ENCODE measurements around the gene MAU2. TPM values are rescaled to one million over a fixed set of nuclear protein-coding genes. Genes with fewer than 3 reads are reported as not detected.
"Not testable (repeated sequence)": the region's sequence is repeated elsewhere in the genome, so short reads cannot be mapped to it uniquely, and the experiment has no call there.

MAU2 gene
- polyA plus RNA-seq, 2 donors = 19.6 to 35.6 TPM

GRCh38 chr19:19342086-19343015 is 21.7 kb downstream of the MAU2 start:
- H3K27me3 ChIP-seq (ENCODE audit: control insufficient read depth in 1 of 2, insufficient read depth in 2 of 2, low read length in 2 of 2) = no peaks in the 10 kb centered on the region
- 54 to 58% methylated on average over 28 of the region's 28 CpGs for WGBS, 2 donors
- H3K4me3 ChIP-seq (ENCODE audit: low read depth in 1 of 2, low read length in 2 of 2) = no peak overlapping the region
- H3K36me3 ChIP-seq (ENCODE audit: control insufficient read depth in 2 of 2, insufficient read depth in 2 of 2, low read length in 1 of 2) = peaks cover 39 to 70% of the 10 kb centered on the region in 2 donors
- H3K9me3 ChIP-seq (ENCODE audit: control insufficient read depth in 2 of 2, insufficient read depth in 1 of 2, low read depth in 1 of 2, low read length in 1 of 2) = no peaks in the 10 kb centered on the region
- H3K27ac ChIP-seq (ENCODE audit: low read depth in 2 of 2, low read length in 1 of 2) = no peak overlapping the region
- peaks cover 3 to 12% of the 10 kb centered on the region in 2 donors for H3K4me1 ChIP-seq (ENCODE audit: control insufficient read depth in 2 of 2, insufficient read depth in 2 of 2, low read length in 1 of 2)

DNA sequence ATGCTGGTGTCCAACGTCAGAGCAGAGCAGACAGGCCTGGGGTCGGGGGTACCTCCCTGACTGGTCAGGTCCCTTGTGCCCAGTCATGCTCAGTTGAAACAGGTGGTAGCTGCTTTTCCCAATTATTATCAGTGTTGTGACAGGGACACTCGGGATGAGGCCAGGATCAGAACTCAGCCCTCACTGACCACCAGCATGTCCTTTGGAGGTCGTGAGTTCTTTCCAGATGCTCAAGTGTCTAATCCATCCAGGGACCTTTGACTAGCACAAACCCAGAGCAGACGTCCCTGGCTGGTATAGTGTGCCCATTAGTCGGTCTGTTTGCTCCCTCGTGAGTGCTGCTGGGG is 22.4 kb downstream of the MAU2 start:
- 66 to 67% methylated on average over 7 of the region's 7 CpGs for WGBS, 2 donors

GRCh38 chr19:19343762-19344161 is 23.1 kb downstream of the MAU2 start:
- H3K4me1 ChIP-seq (ENCODE audit: control insufficient read depth in 2 of 2, insufficient read depth in 2 of 2, low read length in 1 of 2) = peaks cover 0 to 5% of the 10 kb centered on the region in 2 donors
- no peak overlapping the region for H3K27ac ChIP-seq (ENCODE audit: low read depth in 2 of 2, low read length in 1 of 2)
- no peak overlapping the region for H3K4me3 ChIP-seq (ENCODE audit: low read depth in 1 of 2, low read length in 2 of 2)
- peaks cover 33 to 75% of the 10 kb centered on the region in 2 donors for H3K36me3 ChIP-seq (ENCODE audit: control insufficient read depth in 2 of 2, insufficient read depth in 2 of 2, low read length in 1 of 2)
- H3K9me3 ChIP-seq (ENCODE audit: control insufficient read depth in 2 of 2, insufficient read depth in 1 of 2, low read depth in 1 of 2, low read length in 1 of 2) = no peaks in the 10 kb centered on the region
- 89 to 92% methylated on average over 14 of the region's 14 CpGs for WGBS, 2 donors
- H3K27me3 ChIP-seq (ENCODE audit: control insufficient read depth in 1 of 2, insufficient read depth in 2 of 2, low read length in 2 of 2) = no peaks in the 10 kb centered on the region

More for the DNA sequence above, 22.4 kb downstream of the MAU2 start:
- Histone ChIP-seq H3K36me3 (ENCODE audit: control insufficient read depth in 2 of 2, insufficient read depth in 2 of 2, low read length in 1 of 2) (peaks cover 37 to 74% of the 10 kb centered on the region in 2 donors), H3K27me3 (ENCODE audit: control insufficient read depth in 1 of 2, insufficient read depth in 2 of 2, low read length in 2 of 2) (no peaks in the 10 kb centered on the region), H3K4me3 (ENCODE audit: low read depth in 1 of 2, low read length in 2 of 2) (no peak overlapping the region), H3K27ac (ENCODE audit: low read depth in 2 of 2, low read length in 1 of 2) (no peak overlapping the region), H3K4me1 (ENCODE audit: control insufficient read depth in 2 of 2, insufficient read depth in 2 of 2, low read length in 1 of 2) (peaks cover 3 to 10% of the 10 kb centered on the region in 2 donors), H3K9me3 (ENCODE audit: control insufficient read depth in 2 of 2, insufficient read depth in 1 of 2, low read depth in 1 of 2, low read length in 1 of 2) (no peaks in the 10 kb centered on the region)

GRCh38 chr19:19345232-19345631 is 24.6 kb downstream of the MAU2 start:
- H3K27ac ChIP-seq (ENCODE audit: low read depth in 2 of 2, low read length in 1 of 2) = no peak overlapping the region
- H3K9me3 ChIP-seq (ENCODE audit: control insufficient read depth in 2 of 2, insufficient read depth in 1 of 2, low read depth in 1 of 2, low read length in 1 of 2) = no peaks in the 10 kb centered on the region
- H3K4me3 ChIP-seq (ENCODE audit: low read depth in 1 of 2, low read length in 2 of 2) = no peak overlapping the region
- peaks cover 0 to 4% of the 10 kb centered on the region in 2 donors for H3K4me1 ChIP-seq (ENCODE audit: control insufficient read depth in 2 of 2, insufficient read depth in 2 of 2, low read length in 1 of 2)
- H3K36me3 ChIP-seq (ENCODE audit: control insufficient read depth in 2 of 2, insufficient read depth in 2 of 2, low read length in 1 of 2) = peaks cover 40 to 83% of the 10 kb centered on the region in 2 donors
- no peaks in the 10 kb centered on the region for H3K27me3 ChIP-seq (ENCODE audit: control insufficient read depth in 1 of 2, insufficient read depth in 2 of 2, low read length in 2 of 2)
- WGBS, 2 donors = 78 to 81% methylated on average over 21 of the region's 21 CpGs

DNA sequence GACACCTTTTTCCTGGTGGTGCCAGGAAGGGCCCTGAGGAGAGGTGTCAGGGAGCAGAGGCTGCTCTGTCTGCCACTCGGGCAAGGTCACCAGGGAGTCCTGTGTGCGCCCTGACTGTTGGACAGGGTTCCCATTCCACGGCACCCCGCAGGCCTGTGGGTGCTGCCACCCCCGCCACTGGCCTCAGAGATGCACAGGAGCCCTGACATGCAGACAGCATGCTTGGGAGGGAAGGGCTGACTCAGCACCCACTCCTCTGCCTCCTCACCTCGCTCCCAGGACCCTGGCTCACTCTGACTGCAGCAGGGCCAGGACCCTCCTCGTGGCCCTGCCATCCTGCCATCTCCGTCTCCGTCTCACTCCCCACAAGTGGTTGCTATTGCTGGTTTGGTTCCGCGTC is 25.3 kb downstream of the MAU2 start:
- no peak overlapping the region for H3K4me3 ChIP-seq (ENCODE audit: low read depth in 1 of 2, low read length in 2 of 2)
- H3K36me3 ChIP-seq (ENCODE audit: control insufficient read depth in 2 of 2, insufficient read depth in 2 of 2, low read length in 1 of 2) = peaks cover 38 to 79% of the 10 kb centered on the region in 2 donors
- 92 to 94% methylated on average over 11 of the region's 11 CpGs for whole genome bisulfite sequencing, 2 donors
- no peaks in the 10 kb centered on the region for H3K9me3 ChIP-seq (ENCODE audit: control insufficient read depth in 2 of 2, insufficient read depth in 1 of 2, low read depth in 1 of 2, low read length in 1 of 2)
- H3K27ac ChIP-seq (ENCODE audit: low read depth in 2 of 2, low read length in 1 of 2) = no peak overlapping the region
- no peaks in the 10 kb centered on the region for H3K27me3 ChIP-seq (ENCODE audit: control insufficient read depth in 1 of 2, insufficient read depth in 2 of 2, low read length in 2 of 2)
- peaks cover 0 to 4% of the 10 kb centered on the region in 2 donors for H3K4me1 ChIP-seq (ENCODE audit: control insufficient read depth in 2 of 2, insufficient read depth in 2 of 2, low read length in 1 of 2)

DNA sequence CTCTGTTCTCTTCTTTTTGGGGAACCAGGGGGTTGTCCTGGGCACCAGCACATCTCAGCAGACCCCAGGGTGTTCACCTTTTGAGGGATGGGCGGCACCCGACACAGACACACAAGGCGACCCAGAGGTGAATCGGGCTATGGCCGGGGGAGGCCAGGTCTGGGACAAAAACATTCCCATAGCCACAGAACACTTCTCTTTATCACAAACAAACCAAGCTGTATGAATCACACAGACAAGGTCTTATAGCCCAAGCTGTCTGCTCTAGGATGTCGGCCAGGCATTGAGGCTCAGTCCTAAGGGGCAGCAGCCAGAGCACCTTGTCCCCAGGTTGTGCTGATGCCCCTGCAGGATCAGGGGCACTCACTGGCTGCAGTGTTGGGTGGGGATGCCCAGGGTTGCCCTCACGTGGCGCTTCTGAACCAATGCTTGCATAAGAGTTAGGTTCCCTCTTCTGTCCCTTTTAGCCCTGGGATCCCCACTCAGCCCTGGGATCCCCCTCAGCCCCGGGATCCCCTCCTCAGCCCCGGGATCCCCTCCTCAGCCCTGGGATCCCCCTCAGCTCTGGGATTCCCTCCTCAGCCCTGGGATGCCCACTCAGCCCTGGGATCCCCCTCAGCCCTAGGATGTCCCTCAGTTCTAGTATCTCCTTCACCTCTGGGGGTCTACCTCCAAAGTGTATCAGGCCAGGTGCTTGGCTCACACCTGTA is 26.9 kb downstream of the MAU2 start:
- Histone ChIP-seq H3K36me3 (ENCODE audit: control insufficient read depth in 2 of 2, insufficient read depth in 2 of 2, low read length in 1 of 2) (peaks cover 33 to 72% of the 10 kb centered on the region in 2 donors), H3K4me3 (ENCODE audit: low read depth in 1 of 2, low read length in 2 of 2) (no peak overlapping the region), H3K4me1 (ENCODE audit: control insufficient read depth in 2 of 2, insufficient read depth in 2 of 2, low read length in 1 of 2) (peaks cover 0 to 4% of the 10 kb centered on the region in 2 donors), H3K9me3 (ENCODE audit: control insufficient read depth in 2 of 2, insufficient read depth in 1 of 2, low read depth in 1 of 2, low read length in 1 of 2) (no peaks in the 10 kb centered on the region), H3K27ac (ENCODE audit: low read depth in 2 of 2, low read length in 1 of 2) (no peak overlapping the region), H3K27me3 (ENCODE audit: control insufficient read depth in 1 of 2, insufficient read depth in 2 of 2, low read length in 2 of 2) (no peaks in the 10 kb centered on the region)
- WGBS, 2 donors = 90 to 93% methylated on average over 10 of the region's 10 CpGs

DNA sequence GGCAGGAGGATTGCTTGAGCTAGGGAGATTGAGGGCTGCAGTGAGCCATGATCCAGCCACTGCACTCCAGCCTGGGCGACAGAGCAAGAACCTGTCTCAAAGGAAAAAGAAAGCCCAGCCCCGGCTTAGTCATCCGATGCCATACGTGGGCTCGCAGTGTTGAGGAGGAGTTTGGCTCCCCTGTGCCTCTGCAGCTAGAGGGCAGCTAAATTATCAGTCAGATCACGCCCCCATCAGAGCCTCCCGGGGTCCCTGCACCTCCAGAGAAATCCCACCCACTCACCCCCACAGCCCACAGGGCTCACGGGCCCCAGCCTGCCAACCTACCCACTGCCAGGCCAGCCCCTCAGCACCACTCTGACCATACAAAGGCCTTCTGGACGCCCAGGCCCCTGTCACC is 27.6 kb downstream of the MAU2 start:
- no peak overlapping the region for H3K4me3 ChIP-seq (ENCODE audit: low read depth in 1 of 2, low read length in 2 of 2)
- WGBS, 2 donors = 62 to 67% methylated on average over 9 of the region's 9 CpGs
- no peaks in the 10 kb centered on the region for H3K27me3 ChIP-seq (ENCODE audit: control insufficient read depth in 1 of 2, insufficient read depth in 2 of 2, low read length in 2 of 2)
- H3K4me1 ChIP-seq (ENCODE audit: control insufficient read depth in 2 of 2, insufficient read depth in 2 of 2, low read length in 1 of 2) = peaks cover 0 to 4% of the 10 kb centered on the region in 2 donors
- peaks cover 37 to 73% of the 10 kb centered on the region in 2 donors for H3K36me3 ChIP-seq (ENCODE audit: control insufficient read depth in 2 of 2, insufficient read depth in 2 of 2, low read length in 1 of 2)
- H3K27ac ChIP-seq (ENCODE audit: low read depth in 2 of 2, low read length in 1 of 2) = no peak overlapping the region
- no peaks in the 10 kb centered on the region for H3K9me3 ChIP-seq (ENCODE audit: control insufficient read depth in 2 of 2, insufficient read depth in 1 of 2, low read depth in 1 of 2, low read length in 1 of 2)

DNA sequence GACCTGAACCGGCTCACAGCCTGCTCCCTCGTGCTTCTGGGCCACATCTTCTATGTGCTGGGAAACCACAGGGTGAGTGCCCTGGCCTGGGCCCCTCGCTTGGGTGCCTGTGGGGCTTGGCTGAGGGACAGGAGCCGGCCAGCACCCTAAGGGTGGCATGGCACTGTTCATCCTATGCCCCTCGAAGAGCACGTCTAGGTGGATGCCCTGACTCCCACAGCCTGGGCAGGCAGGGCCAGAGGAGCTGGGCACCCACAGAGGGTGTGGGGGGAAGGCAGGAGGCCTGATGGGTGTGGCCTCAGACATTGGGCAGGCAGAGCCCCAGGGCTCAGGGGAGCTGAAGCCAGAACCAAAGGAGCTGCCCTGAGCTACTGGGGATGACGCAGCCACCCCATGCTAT is 28.7 kb downstream of the MAU2 start:
- Histone ChIP-seq H3K4me3 (ENCODE audit: low read depth in 1 of 2, low read length in 2 of 2) (no peak overlapping the region), H3K27me3 (ENCODE audit: control insufficient read depth in 1 of 2, insufficient read depth in 2 of 2, low read length in 2 of 2) (no peaks in the 10 kb centered on the region), H3K4me1 (ENCODE audit: control insufficient read depth in 2 of 2, insufficient read depth in 2 of 2, low read length in 1 of 2) (peaks cover 0 to 4% of the 10 kb centered on the region in 2 donors), H3K27ac (ENCODE audit: low read depth in 2 of 2, low read length in 1 of 2) (no peak overlapping the region), H3K36me3 (ENCODE audit: control insufficient read depth in 2 of 2, insufficient read depth in 2 of 2, low read length in 1 of 2) (peaks cover 41 to 72% of the 10 kb centered on the region in 2 donors), H3K9me3 (ENCODE audit: control insufficient read depth in 2 of 2, insufficient read depth in 1 of 2, low read depth in 1 of 2, low read length in 1 of 2) (no peaks in the 10 kb centered on the region)
- 89 to 92% methylated on average over 7 of the region's 7 CpGs for WGBS, 2 donors

DNA sequence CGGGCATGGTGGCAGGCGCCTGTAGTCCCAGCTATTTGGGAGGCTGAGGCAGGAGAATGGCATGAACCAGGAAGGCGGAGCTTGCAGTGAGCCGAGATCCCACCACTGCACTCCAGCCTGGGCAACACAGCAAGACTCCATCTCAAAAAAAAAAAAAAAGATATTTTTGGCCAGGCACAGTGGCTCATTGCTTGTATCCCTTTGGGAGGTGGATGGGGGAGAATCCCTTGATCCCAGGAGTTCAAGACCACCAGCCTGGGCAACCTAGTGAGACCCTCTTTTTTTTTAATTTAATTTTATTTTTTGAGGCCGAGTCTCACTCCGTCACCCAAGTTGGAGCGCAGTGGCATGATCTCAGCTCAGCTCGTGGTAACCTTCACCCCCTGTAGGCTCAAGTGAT is 30.1 kb downstream of the MAU2 start:
- 96 to 98% methylated on average over 8 of the region's 8 CpGs for WGBS, 2 donors
- not testable (repeated sequence) for H3K4me1 ChIP-seq (ENCODE audit: control insufficient read depth in 2 of 2, insufficient read depth in 2 of 2, low read length in 1 of 2); H3K4me3 ChIP-seq (ENCODE audit: low read depth in 1 of 2, low read length in 2 of 2); H3K27ac ChIP-seq (ENCODE audit: low read depth in 2 of 2, low read length in 1 of 2); H3K9me3 ChIP-seq (ENCODE audit: control insufficient read depth in 2 of 2, insufficient read depth in 1 of 2, low read depth in 1 of 2, low read length in 1 of 2); H3K27me3 ChIP-seq (ENCODE audit: control insufficient read depth in 1 of 2, insufficient read depth in 2 of 2, low read length in 2 of 2)
- peaks cover 38 to 72% of the 10 kb centered on the region in 2 donors for H3K36me3 ChIP-seq (ENCODE audit: control insufficient read depth in 2 of 2, insufficient read depth in 2 of 2, low read length in 1 of 2)
